Measurements from ENCODE around the gene DNAJC17. TPM values are rescaled to one million over a fixed set of nuclear protein-coding genes. Genes with fewer than 3 reads are reported as not detected.

DNAJC17 gene
- total and polyA plus RNA-seq, 8 donors: 24.3 to 50.1 (median 42.1) TPM

DNA sequence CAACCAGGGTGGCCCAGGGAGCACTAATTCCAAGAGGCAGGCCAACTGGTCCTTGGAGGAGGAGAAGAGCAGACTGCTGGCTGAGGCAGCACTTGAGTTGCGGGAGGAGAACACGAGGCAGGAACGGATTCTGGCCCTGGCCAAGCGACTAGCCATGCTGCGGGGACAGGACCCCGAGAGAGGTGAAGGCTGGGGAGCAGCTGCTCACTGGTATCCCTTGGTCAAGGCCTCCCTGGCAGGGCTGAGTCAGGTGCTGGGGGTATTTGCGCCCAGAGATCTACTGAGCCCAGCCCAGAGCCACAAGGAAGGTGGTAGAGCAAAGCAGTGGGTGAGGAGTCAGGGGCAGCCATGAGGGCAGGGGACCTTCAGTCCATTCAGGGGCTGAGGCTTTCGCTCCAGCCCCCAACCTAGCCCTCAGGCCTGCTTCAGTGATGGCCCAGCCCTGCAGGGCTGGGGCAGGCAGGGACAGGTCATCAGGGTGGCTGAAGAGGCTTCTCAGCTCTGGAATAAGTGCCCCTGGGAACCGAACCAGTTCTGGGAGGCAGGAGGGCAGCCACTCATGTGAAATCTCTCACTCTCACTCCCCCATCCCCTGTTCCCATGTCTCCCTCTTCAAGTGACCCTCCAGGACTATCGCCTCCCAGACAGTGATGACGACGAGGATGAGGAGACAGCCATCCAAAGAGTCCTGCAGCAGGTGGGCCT is 5.6 kb upstream of the DNAJC17 start:
- no peak for ATAC-seq
- peaks cover 0 to 52% of the 10 kb centered on the region in 2 donors for H3K36me3 ChIP-seq

GRCh38 chr15:40808861-40809450 is 1.7 kb upstream of the DNAJC17 start:
- TF ChIP-seq, protein P1, sequence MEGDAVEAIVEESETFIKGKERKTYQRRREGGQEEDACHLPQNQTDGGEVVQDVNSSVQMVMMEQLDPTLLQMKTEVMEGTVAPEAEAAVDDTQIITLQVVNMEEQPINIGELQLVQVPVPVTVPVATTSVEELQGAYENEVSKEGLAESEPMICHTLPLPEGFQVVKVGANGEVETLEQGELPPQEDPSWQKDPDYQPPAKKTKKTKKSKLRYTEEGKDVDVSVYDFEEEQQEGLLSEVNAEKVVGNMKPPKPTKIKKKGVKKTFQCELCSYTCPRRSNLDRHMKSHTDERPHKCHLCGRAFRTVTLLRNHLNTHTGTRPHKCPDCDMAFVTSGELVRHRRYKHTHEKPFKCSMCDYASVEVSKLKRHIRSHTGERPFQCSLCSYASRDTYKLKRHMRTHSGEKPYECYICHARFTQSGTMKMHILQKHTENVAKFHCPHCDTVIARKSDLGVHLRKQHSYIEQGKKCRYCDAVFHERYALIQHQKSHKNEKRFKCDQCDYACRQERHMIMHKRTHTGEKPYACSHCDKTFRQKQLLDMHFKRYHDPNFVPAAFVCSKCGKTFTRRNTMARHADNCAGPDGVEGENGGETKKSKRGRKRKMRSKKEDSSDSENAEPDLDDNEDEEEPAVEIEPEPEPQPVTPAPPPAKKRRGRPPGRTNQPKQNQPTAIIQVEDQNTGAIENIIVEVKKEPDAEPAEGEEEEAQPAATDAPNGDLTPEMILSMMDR (IDR thresholded peaks at IDR 0.05): no peak
- ATAC-seq (no peak), DNase-seq (no peak)
- H3K4me1 ChIP-seq: peaks cover 10 to 38% of the 10 kb centered on the region in 2 donors
- no peaks in the 10 kb centered on the region for H3K27me3 ChIP-seq
- intact Hi-C loops (cut with DNase I): no loop called here
- H3K4me3 ChIP-seq: no peak overlapping the region
- no peak overlapping the region for H3K27ac ChIP-seq
- H3K9me3 ChIP-seq: no peaks in the 10 kb centered on the region
- H3K36me3 ChIP-seq: peaks cover 0 to 40% of the 10 kb centered on the region in 2 donors

More for the DNA sequence above, 5.6 kb upstream of the DNAJC17 start:
- intact Hi-C loops (cut with DNase I): no loop called here
- Histone ChIP-seq H3K4me1 (peaks cover 3 to 11% of the 10 kb centered on the region in 2 donors), H3K27ac (no peak overlapping the region), H3K4me3 (no peak overlapping the region), H3K27me3 (no peaks in the 10 kb centered on the region), H3K9me3 (no peaks in the 10 kb centered on the region)
- TF ChIP-seq, protein P1 (IDR thresholded peaks at IDR 0.05): no peak
- DNase-seq: no peak

DNA sequence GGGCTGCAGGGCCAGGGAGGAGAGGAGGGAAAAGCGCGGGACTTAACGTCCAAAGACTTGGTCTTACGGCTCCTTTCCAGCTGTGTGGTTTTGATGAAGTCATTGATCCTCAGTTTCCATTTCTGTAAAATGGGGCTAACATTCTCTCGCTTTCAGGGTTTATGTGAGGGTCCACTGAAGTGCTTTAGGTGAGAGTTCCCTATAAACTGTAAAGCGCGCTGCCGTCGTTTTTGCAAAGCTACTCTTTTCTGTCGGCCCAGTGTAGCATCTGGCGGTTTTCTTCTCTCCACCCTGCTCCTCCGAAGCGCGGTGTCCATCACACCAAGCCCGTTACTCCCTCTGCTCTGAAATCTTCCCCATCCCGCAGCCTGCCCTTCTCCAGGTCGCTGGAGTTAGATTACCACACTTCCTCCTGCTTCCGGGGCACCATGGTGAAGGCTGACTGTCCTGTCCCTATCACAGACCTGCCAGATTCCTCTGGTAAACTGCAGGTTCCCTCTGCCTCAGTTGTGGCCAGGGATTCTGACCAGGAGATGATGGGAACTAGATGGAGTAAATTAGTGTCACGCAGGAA is 702 bp upstream of the DNAJC17 start:
- Histone ChIP-seq H3K9me3 (no peaks in the 10 kb centered on the region), H3K4me1 (peaks cover 10 to 38% of the 10 kb centered on the region in 2 donors), H3K27ac (peak overlapping the region in 1 of 2 donors; percentile 94), H3K36me3 (peaks cover 0 to 30% of the 10 kb centered on the region in 2 donors), H3K27me3 (no peaks in the 10 kb centered on the region), H3K4me3 (peak overlapping the region; percentile 71 to 97)
- ATAC-seq: no peak
- no peak for DNase-seq
- TF ChIP-seq, protein P1 (IDR thresholded peaks at IDR 0.05): no peak
- intact Hi-C loops (cut with DNase I): no loop called here

DNA sequence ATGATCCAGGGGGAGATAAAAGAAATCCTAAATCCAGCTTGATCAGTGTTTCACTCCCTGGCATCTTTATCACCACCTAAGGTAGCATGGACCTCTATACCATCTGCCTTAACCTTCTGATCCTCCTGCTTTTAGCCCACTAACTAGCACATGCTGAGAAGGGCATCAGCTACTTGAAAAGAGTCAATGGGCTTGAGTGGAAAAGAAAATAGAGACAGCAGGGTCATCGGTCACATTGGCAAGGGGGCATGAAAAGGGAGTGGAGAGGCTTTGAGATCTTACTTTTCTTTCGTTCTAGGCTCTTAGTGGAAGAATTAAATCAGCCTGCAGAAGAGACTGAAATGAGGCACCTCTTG is 623 bp downstream of the DNAJC17 start:
- intact Hi-C loops (cut with DNase I): no loop called here
- DNase-seq: no peak
- Histone ChIP-seq H3K36me3 (peaks cover 0 to 24% of the 10 kb centered on the region in 2 donors), H3K4me3 (peak overlapping the region; percentile 71 to 97), H3K27me3 (no peaks in the 10 kb centered on the region), H3K27ac (peak overlapping the region; percentile 93 to 94), H3K9me3 (no peaks in the 10 kb centered on the region), H3K4me1 (peaks cover 10 to 38% of the 10 kb centered on the region in 2 donors)
- no peak for ATAC-seq
- TF ChIP-seq, protein P1 (IDR thresholded peaks at IDR 0.05): no peak

GRCh38 chr15:40803688-40804087 is 3.6 kb downstream of the DNAJC17 start:
- TF ChIP-seq, protein P1 (IDR thresholded peaks at IDR 0.05): no peak
- Histone ChIP-seq H3K27me3 (no peaks in the 10 kb centered on the region), H3K36me3 (peaks cover 0 to 9% of the 10 kb centered on the region in 2 donors), H3K4me1 (peaks cover 10 to 36% of the 10 kb centered on the region in 2 donors), H3K27ac (no peak overlapping the region), H3K4me3 (no peak overlapping the region), H3K9me3 (no peaks in the 10 kb centered on the region)
- ATAC-seq (no peak), DNase-seq (peak in 1 of 4 donors; percentile 12)
- intact Hi-C loops (cut with DNase I): no loop called here
